T47D (cell line): ENCODE data around the gene ZBTB5.
A peak's percentile ranks its signal among the peaks of the same experiment; 100 is the strongest.
"Not testable (repeated sequence)": the region's sequence is repeated elsewhere in the genome, so short reads cannot be mapped to it uniquely, and the experiment has no call there.

Source experiments
- DNase-seq, 2 experiments: peaks; one replicate each; pipeline versions ENCODE4 v3.0.0 to v3.0.0-alpha.2; 2011 to 2012; ENCODE audit warnings: low read depth in 1 of 2, low spot score in 1 of 2
- JUND ChIP-seq: IDR thresholded peaks from 2 replicates; pipeline ENCODE4 v1.6.1; 2012; ENCODE audit warnings: low read depth
- in situ Hi-C: cut with HindIII; loops from 2 replicates; pipeline ENCODE4 v1.10.0; 2016; ENCODE audit warnings: low sequenced_read_pairs, low pct_unique_long_range_greater_than_20kb

ZBTB5 gene

GRCh38 chr9:37410354-37410861 lies 54.8 kb downstream of the ZBTB5 start:
- in situ Hi-C loops = no loop called here
- no peak for TF ChIP-seq JUND
- no peak for DNase-seq

- no peak for TF ChIP-seq JUND
- DNase-seq = no peak
- in situ Hi-C loops = no loop called here
Measured at GRCh38 chr9:37408933-37409710, 56.1 kb downstream of the ZBTB5 start.

DNA sequence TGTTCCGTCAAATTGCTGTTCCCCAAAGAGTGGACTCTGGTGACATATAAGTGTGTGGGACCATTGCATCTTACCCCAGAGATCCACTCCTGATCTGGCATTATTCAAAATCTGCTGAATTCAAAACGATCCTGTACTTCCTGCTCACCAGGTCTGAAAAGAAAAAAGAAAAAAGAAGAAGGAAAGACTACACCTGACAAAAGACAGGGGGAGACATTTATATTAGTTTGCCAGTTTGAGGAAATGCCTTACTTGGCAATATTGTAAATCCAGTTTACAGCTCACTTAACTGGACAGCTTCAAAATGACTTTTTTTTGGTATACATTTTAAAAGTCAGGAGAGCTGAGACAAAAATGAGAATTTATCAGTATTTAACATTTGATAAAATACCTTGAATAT lies 57.8 kb downstream of the ZBTB5 start:
- TF ChIP-seq JUND = no peak
- DNase-seq = peak in 1 of 2 experiments; percentile 63
- in situ Hi-C loops = no loop called here

DNA sequence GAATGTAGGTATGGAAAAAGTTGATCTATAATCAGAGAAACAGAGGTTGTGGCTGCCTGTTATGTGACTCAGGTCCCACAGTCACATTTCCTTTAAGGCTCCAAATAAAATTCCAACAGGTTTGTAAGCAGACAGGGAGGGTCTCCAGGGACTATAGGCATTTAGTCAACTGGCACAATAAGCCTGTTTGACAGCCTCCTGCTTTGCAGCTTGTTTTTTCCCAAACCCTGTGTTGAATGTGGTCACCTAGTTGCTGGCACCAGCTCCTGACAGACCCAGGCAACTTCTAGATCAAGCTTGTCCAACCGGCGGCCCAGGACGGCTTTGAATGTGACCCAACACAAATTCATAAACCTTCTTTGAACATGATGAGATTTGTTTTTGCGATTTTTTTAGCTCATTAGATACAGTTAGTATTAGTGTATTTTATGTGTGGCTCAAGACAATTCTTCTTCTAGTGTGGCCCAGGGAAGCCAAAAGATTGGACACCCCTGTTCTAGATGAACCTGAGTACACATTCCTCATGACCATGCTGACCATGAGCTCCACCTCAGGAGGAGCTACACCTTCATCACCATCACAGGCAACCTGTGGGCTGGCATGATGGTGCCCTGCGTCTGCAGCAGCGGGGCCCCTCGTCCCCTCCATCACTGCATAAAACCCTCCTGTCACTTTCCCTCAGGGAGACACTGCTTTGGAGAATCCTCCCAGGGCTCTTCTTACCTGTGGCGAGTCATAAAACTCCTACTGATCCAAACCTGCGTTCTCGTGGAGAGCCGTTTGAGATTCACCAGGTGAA lies 58.4 kb downstream of the ZBTB5 start:
- no peak for TF ChIP-seq JUND
- DNase-seq = no peak
- in situ Hi-C loops = no loop called here

DNA sequence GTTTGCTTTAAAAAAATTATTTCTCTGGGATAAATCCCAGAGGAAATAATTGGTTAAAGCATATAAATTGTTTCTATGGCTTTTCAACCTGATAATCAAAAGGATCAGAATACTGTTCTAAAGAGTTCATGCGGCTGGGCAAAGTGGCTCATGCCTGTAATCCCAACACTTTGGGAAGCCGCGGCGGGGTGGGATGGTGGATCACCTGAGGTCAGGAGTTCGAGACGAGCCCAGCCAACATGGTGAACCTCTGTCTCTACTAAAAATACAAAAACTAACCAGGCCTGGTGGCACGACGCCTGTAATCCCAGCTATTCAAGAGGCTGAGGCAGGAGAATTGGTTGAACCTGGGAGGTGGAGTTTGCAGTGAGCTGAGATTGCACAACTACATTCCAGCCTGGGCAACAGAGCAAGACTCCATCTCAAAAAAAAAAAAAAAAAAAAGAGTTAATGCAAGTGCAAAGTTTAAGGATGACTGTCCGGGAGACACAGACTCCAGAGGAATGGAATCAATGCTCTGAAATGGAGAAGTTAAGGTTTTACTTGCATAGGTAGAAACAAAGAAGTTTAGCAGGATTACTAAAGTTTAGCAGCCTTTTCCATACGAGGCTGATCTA lies 59.4 kb downstream of the ZBTB5 start:
- DNase-seq = no peak
- no peak for TF ChIP-seq JUND
- in situ Hi-C loops = no loop called here

GRCh38 chr9:37405350-37405749 lies 59.9 kb downstream of the ZBTB5 start:
- in situ Hi-C loops = no loop called here
- no peak for DNase-seq
- TF ChIP-seq JUND = no peak

- DNase-seq = no peak
- in situ Hi-C loops = no loop called here
- TF ChIP-seq JUND = no peak
Measured at GRCh38 chr9:37404590-37404989, 60.7 kb downstream of the ZBTB5 start.

DNA sequence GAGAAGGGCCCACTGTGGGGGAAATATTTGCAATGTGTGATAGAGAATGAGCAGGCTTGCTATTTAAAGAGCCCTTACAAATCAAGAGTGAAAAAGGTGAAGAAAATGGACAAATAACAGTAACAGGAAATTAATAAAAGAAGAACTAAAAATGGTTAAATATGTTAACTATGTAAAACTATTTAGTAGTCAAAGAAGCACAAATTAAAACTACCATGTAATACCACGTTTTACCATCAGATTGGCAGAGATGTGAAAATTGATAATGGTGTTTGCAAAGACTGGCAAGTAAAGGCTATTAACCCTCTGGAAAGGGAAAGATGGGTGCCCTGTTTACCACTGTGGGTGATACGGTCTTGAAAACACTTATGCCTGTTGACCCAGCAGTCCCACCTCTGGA lies 65.9 kb downstream of the ZBTB5 start:
- in situ Hi-C loops = no loop called here
- TF ChIP-seq JUND = no peak
- DNase-seq = peak in 1 of 2 experiments; percentile 12

DNA sequence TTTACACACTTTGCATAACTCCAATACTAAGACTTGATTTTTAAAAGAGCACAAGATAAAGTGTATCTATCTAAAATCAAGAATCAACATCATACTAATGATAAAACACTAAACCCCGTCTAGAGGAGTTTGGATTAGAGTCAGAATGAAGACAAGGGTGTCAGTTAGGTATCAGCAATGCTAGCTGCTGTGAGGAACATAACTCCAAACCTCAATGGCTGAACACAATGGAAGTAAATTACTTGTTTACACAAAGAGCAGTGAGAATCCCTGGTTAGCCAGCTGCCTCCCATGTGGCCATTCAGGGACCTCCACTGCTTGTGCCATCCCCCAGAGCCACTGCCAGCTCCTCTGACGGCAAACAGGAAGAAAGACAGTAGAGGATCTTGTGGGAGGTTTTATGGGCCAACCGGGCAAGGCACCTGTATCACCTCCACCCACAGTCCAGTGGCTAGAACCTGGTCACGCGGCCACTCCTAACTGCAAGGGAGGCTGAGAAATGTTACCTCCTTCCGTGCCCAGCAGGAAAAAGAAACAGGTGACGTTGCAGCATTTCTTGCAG lies 66.7 kb downstream of the ZBTB5 start:
- no peak for DNase-seq
- no peak for TF ChIP-seq JUND
- in situ Hi-C loops = no loop called here

DNA sequence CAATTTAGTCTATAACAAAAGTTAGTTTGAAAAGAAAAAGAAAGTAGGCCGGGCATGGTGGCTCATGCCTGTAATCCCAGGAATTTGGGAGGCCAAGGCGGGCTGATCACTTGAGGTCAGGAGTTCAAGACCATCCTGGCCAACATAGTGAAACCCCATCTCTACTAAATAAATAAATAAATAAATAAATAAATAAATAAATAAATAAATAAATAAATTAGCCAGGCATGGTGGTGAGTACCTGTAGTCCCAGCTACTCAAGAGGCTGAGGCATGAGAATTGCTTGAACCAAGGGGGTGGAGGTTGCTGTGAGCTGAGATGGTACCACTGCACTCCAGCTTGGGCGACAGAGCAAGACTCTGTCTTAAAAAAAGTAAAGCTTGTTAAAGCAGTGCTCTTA lies 67.3 kb downstream of the ZBTB5 start:
- in situ Hi-C loops, DNase-seq: not testable (repeated sequence)

- no peak for TF ChIP-seq JUND
- no peak for DNase-seq
- in situ Hi-C loops = no loop called here
Measured at GRCh38 chr9:37395663-37396062, 69.6 kb downstream of the ZBTB5 start.

DNA sequence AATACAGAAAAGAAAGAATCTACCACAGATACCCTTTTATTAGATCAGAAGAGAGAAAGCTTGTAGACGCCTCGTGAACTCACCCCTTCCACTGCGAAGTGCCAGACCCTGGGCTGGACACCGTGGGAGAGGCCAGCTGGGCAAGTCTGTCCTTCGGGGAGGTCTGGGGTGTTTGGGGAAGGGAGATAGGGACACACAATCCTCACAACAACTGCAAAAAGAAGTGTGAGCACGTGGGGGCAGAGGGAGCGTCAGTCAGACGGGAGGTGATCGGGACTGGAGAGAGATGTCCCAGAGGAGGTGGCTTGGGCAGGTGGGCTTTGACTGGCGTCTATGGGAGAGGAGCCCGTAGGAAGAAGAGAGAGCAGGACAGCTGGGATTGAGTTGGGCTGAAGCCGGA lies 70.0 kb downstream of the ZBTB5 start:
- TF ChIP-seq JUND = no peak

GRCh38 chr9:37392272-37392671 lies 73.0 kb downstream of the ZBTB5 start:
- in situ Hi-C loops = no loop called here
- no peak for DNase-seq
- TF ChIP-seq JUND = no peak

More for the DNA sequence above, 70.0 kb downstream of the ZBTB5 start:
- in situ Hi-C loops = no loop called here
- DNase-seq = no peak
